ENCODE results near the gene GAA.

DNA sequence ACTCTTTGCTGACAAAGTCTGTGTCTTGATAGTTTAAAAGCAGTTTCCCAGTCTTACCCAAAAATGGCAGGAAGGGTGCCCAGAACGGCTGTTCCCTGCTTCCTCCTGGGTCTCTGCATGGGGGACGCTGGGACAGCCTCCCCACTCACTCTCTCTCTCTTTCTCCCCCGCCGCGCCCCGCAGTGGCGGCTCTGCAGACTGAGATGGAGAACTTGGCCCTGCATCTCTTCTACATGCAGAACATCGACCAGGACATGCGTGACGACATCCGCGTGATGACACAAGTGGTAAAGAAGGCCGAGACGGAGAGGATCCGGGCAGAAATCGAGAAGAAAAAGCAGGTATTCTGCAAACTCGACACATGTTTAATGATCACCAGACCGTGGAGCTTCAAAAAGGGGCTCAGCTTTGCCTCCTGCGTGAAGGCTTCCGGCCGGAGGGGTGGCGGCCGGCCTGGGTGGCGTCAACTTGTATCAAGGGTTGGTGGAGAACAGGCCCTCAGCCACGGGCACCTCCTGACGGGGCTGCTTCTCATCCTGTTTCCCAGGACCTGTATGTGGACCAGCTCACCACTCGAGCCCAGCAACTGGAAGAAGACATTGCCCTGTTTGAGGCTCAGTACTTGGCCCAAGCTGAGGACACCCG is 42.9 kb upstream of the GAA start:
- TF ChIP-seq POLR2A (IDR thresholded peaks at IDR 0.05) (no peak), CTCF (IDR thresholded peaks at IDR 0.05) (no peak), EP300 (IDR thresholded peaks at IDR 0.05) (no peak)

Measured in gastroesophageal sphincter (tissue), 3 donors.